ENCODE measurements around the gene PCBP2.
A peak's percentile ranks its signal among the peaks of the same experiment; 100 is the strongest.

Gene PCBP2

GRCh38 chr12:53495903-53496751 is 44.2 kb downstream of the PCBP2 start:
- DNase-seq = peak; percentile 45

- no peak for DNase-seq
These were observed 44.8 kb downstream of the PCBP2 start for GRCh38 chr12:53496752-53497032.

- no peak for DNase-seq
These were observed 45.6 kb downstream of the PCBP2 start for GRCh38 chr12:53497461-53497860.

GRCh38 chr12:53498235-53498630 is 46.3 kb downstream of the PCBP2 start:
- DNase-seq = no peak

GRCh38 chr12:53499266-53500141 is 47.6 kb downstream of the PCBP2 start, which contains the start of gene MAP3K12:
Gene MAP3K12, minus strand, starts transcription at chr12:53499458. Its CDS starts 12,067 bp downstream, at chr12:53487391.
- DNase-seq = no peak

- DNase-seq = peak; percentile 78
These were observed 48.4 kb downstream of the PCBP2 start for GRCh38 chr12:53500142-53500775.

GRCh38 chr12:53500776-53501614 is 49.1 kb downstream of the PCBP2 start, which contains the start of gene TARBP2:
Gene TARBP2, plus strand, starts transcription at chr12:53501283. Its CDS starts 126 bp downstream, at chr12:53501409.
- peak; percentile 99 for DNase-seq

GRCh38 chr12:53501615-53502181 is 49.8 kb downstream of the PCBP2 start:
- no peak for DNase-seq

GRCh38 chr12:53502331-53502730 is 50.4 kb downstream of the PCBP2 start:
- DNase-seq = no peak

GRCh38 chr12:53502983-53503728 is 51.3 kb downstream of the PCBP2 start:
- no peak for DNase-seq

- DNase-seq = no peak
These were observed 52.4 kb downstream of the PCBP2 start for GRCh38 chr12:53504004-53504920.

GRCh38 chr12:53505086-53505485 is 53.2 kb downstream of the PCBP2 start:
- no peak for DNase-seq

GRCh38 chr12:53505555-53506449 is 53.9 kb downstream of the PCBP2 start:
- DNase-seq = no peak

GRCh38 chr12:53506450-53506785 is 54.5 kb downstream of the PCBP2 start:
- no peak for DNase-seq

- DNase-seq = no peak
These were observed 55.1 kb downstream of the PCBP2 start, which contains the start of gene NPFF for GRCh38 chr12:53506881-53507602. Gene NPFF, minus strand, starts transcription at chr12:53507484. Its CDS starts 10 bp downstream, at chr12:53507474.

GRCh38 chr12:53507603-53507885 is 55.6 kb downstream of the PCBP2 start:
- DNase-seq = no peak

- DNase-seq = peak; percentile 77
These were observed 56.8 kb downstream of the PCBP2 start for GRCh38 chr12:53508534-53509170.

GRCh38 chr12:53510181-53510812 is 58.4 kb downstream of the PCBP2 start:
- no peak for DNase-seq

Data from MV-4-11 (cell line).